ENCODE data around the gene BUB1B. TPM values are rescaled to one million over a fixed set of nuclear protein-coding genes. Genes with fewer than 3 reads are reported as not detected.
A peak's percentile ranks its signal among the peaks of the same experiment; 100 is the strongest.

Gene BUB1B
- total RNA-seq, 1 donor, result 2.2 TPM

DNA sequence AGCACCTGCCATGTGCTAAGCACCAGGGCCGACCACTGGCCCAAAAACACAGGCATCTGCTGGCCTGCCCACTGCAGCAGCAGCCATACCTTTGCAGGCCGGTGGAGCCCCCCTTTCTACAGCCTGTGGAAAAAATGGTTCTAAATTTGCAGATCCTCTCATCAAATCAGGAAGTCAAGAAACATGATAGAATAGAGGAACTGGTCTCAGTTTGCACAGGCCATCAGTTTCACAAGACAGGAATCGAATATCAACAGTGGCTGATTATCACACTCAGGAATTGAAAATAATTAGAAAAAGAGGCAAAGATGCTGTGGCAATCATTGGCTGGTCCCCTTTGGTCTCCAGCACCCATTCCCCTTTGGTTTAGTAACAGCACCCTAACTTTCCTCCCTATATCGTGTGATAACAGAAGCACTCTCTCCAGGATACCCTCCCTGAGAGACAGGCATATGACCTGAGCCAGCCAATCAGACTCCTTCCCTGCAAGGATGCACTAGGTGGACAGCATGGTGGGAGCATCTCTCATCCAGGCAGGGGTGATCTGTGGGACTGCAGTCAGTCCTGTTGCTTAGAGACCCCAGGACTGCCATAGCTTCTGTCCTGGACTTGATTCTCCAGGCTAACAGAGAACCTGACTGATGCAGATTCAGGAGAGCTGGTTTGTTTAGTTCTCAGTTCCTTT is 74.5 kb downstream of the BUB1B start:
- H3K27me3 ChIP-seq (ENCODE audit: insufficient read depth, low read length), result peaks cover 2% of the 10 kb centered on the region
- no peak overlapping the region for H3K4me3 ChIP-seq (ENCODE audit: insufficient read depth, low read length)
- H3K4me2 ChIP-seq (ENCODE audit: insufficient read depth, low read length), result no peak overlapping the region
- no peaks in the 10 kb centered on the region for H3K79me2 ChIP-seq (ENCODE audit: insufficient read depth, low read length)
- H2AFZ ChIP-seq (ENCODE audit: low read length), result no peak overlapping the region
- H3K4me1 ChIP-seq (ENCODE audit: insufficient read depth, low read length), result peaks cover 8% of the 10 kb centered on the region
- no peak overlapping the region for H3K27ac ChIP-seq (ENCODE audit: low read depth, low read length)
- H4K20me1 ChIP-seq (ENCODE audit: insufficient read depth, low read length), result peaks cover 2% of the 10 kb centered on the region
- TF ChIP-seq, protein P1, sequence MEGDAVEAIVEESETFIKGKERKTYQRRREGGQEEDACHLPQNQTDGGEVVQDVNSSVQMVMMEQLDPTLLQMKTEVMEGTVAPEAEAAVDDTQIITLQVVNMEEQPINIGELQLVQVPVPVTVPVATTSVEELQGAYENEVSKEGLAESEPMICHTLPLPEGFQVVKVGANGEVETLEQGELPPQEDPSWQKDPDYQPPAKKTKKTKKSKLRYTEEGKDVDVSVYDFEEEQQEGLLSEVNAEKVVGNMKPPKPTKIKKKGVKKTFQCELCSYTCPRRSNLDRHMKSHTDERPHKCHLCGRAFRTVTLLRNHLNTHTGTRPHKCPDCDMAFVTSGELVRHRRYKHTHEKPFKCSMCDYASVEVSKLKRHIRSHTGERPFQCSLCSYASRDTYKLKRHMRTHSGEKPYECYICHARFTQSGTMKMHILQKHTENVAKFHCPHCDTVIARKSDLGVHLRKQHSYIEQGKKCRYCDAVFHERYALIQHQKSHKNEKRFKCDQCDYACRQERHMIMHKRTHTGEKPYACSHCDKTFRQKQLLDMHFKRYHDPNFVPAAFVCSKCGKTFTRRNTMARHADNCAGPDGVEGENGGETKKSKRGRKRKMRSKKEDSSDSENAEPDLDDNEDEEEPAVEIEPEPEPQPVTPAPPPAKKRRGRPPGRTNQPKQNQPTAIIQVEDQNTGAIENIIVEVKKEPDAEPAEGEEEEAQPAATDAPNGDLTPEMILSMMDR (IDR thresholded peaks at IDR 0.05; ENCODE audit: extremely low read depth, low read depth, low read length), result no peak
- DNase-seq (ENCODE audit: insufficient read length, low spot score, missing footprints), result peak; percentile 62
- no peaks in the 10 kb centered on the region for H3K36me3 ChIP-seq (ENCODE audit: insufficient read depth, low read length)
- H3K9me3 ChIP-seq (ENCODE audit: low read depth, low read length), result no peaks in the 10 kb centered on the region

GRCh38 chr15:40238532-40239403 is 77.9 kb downstream of the BUB1B start, which contains the start of gene PAK6:
TSS of gene PAK6 (plus strand) at chr15:40239063. CDS start at chr15:40264786, 25,723 bp downstream.
- peaks cover 2% of the 10 kb centered on the region for H3K27me3 ChIP-seq (ENCODE audit: insufficient read depth, low read length)
- H3K27ac ChIP-seq (ENCODE audit: low read depth, low read length), result no peak within 1 kb of the TSS
- TF ChIP-seq, protein P1 (IDR thresholded peaks at IDR 0.05; ENCODE audit: extremely low read depth, low read depth, low read length), result no peak
- peaks cover 2% of the 10 kb centered on the region for H4K20me1 ChIP-seq (ENCODE audit: insufficient read depth, low read length)
- peak; percentile 97 for DNase-seq (ENCODE audit: insufficient read length, low spot score, missing footprints)
- no peaks in the 10 kb centered on the region for H3K79me2 ChIP-seq (ENCODE audit: insufficient read depth, low read length)
- H3K36me3 ChIP-seq (ENCODE audit: insufficient read depth, low read length), result no peaks in the 10 kb centered on the region
- H3K4me2 ChIP-seq (ENCODE audit: insufficient read depth, low read length), result peak within 1 kb of the TSS; percentile 79
- H2AFZ ChIP-seq (ENCODE audit: low read length), result peak within 1 kb of the TSS; percentile 65
- no peaks in the 10 kb centered on the region for H3K9me3 ChIP-seq (ENCODE audit: low read depth, low read length)
- H3K4me3 ChIP-seq (ENCODE audit: insufficient read depth, low read length), result peak within 1 kb of the TSS; percentile 71
- peaks cover 8% of the 10 kb centered on the region for H3K4me1 ChIP-seq (ENCODE audit: insufficient read depth, low read length)

DNA sequence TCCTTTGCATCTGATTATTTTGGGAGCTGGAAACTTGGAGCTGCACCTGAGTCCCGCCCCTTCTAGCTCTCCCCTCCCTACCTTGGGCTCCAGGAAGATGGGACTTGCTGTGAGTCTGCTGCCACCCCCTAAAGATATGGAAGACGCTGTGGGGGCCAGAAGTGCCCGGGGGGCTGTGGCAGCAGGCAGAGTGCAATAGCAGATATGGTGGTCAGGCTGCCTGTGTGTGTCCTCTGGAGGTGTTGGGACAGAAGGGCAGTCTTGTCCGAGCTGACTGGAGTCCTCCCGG is 78.5 kb downstream of the BUB1B start:
- peak overlapping the region; percentile 65 for H2AFZ ChIP-seq (ENCODE audit: low read length)
- no peak overlapping the region for H3K27ac ChIP-seq (ENCODE audit: low read depth, low read length)
- H3K4me1 ChIP-seq (ENCODE audit: insufficient read depth, low read length), result peaks cover 8% of the 10 kb centered on the region
- H3K79me2 ChIP-seq (ENCODE audit: insufficient read depth, low read length), result no peaks in the 10 kb centered on the region
- peaks cover 2% of the 10 kb centered on the region for H3K27me3 ChIP-seq (ENCODE audit: insufficient read depth, low read length)
- TF ChIP-seq, protein P1 (IDR thresholded peaks at IDR 0.05; ENCODE audit: extremely low read depth, low read depth, low read length), result no peak
- no peaks in the 10 kb centered on the region for H3K36me3 ChIP-seq (ENCODE audit: insufficient read depth, low read length)
- no peak for DNase-seq (ENCODE audit: insufficient read length, low spot score, missing footprints)
- peaks cover 2% of the 10 kb centered on the region for H4K20me1 ChIP-seq (ENCODE audit: insufficient read depth, low read length)
- H3K4me3 ChIP-seq (ENCODE audit: insufficient read depth, low read length), result peak overlapping the region; percentile 71
- no peaks in the 10 kb centered on the region for H3K9me3 ChIP-seq (ENCODE audit: low read depth, low read length)
- H3K4me2 ChIP-seq (ENCODE audit: insufficient read depth, low read length), result peak overlapping the region; percentile 79

Data from osteoblast (primary cell).